Measurements from ENCODE around the gene SNX24. TPM values are rescaled to one million over a fixed set of nuclear protein-coding genes. Genes with fewer than 3 reads are reported as not detected.

The SNX24 gene
- total RNA-seq, 1 donor, result 26.5 TPM

DNA sequence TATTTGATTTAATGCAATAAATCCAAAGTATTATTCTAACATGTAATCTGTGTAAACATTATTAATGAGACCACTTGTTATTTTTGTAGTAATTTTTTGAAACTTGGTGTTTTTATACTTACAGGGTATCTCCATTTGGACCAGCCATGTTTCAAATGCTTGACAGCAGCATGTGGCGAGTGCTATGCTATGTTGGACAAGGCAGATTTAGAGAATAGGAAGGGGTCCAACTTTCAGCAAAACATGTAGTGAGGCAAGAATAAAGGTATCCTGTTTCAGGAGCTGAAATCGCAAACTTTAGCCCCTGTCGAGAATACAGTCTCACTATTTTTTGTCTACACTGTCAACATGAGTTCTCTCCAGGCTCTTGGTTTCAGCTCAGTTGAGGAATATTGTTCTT lies 33.7 kb downstream of the SNX24 start:
- TF ChIP-seq, protein P1, sequence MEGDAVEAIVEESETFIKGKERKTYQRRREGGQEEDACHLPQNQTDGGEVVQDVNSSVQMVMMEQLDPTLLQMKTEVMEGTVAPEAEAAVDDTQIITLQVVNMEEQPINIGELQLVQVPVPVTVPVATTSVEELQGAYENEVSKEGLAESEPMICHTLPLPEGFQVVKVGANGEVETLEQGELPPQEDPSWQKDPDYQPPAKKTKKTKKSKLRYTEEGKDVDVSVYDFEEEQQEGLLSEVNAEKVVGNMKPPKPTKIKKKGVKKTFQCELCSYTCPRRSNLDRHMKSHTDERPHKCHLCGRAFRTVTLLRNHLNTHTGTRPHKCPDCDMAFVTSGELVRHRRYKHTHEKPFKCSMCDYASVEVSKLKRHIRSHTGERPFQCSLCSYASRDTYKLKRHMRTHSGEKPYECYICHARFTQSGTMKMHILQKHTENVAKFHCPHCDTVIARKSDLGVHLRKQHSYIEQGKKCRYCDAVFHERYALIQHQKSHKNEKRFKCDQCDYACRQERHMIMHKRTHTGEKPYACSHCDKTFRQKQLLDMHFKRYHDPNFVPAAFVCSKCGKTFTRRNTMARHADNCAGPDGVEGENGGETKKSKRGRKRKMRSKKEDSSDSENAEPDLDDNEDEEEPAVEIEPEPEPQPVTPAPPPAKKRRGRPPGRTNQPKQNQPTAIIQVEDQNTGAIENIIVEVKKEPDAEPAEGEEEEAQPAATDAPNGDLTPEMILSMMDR (IDR thresholded peaks at IDR 0.05; ENCODE audit: insufficient read depth, low read length), result no peak
- H3K4me3 ChIP-seq (ENCODE audit: low read depth, low read length), result no peak overlapping the region
- no peak for DNase-seq (ENCODE audit: low read depth)

DNA sequence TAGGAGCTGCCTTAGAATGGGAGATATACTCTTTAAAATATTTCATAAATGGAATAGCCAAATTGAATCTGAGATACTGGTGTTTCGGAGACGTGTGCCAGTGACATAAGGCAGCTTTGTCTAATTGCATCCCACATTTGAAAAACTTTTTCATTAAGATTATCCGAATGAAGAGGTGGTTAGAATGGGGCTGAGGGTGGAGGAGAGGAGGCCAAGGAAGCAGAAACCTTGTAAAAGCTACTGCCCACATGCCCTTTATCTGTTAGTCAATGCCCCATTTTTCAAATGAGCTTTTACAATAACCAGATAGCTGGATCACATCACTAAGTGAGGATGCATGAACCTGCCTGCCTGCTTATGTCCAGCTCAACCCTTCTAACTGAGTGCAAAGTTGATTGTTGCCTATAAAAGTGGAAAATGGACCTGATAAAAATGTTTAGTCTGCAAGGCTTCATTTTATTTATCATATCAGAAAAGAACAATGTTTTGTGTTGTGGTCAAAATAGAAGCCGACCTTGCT lies 34.8 kb downstream of the SNX24 start:
- TF ChIP-seq, protein P1 (IDR thresholded peaks at IDR 0.05; ENCODE audit: insufficient read depth, low read length), result no peak
- DNase-seq (ENCODE audit: low read depth), result no peak

DNA sequence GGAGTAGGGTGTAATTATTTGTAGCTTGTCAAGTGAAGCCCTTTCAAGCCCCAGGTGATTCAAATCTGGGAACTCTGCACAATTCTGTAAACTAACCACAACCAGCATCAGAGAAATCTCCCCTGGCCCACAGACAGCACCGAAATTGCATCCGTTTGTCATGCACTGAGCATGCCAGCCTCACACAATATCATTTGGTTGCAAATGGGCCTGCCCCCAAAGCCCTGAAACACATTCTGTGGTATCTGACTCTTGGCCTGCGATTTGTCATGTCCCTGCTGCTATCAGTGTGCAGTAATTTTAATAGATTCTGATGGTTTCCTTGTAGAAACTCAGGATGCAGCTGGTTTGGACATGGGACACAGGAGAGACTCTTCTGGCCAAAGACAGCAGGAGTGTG lies 35.3 kb downstream of the SNX24 start:
- DNase-seq (ENCODE audit: low read depth), result peak; percentile 53
- TF ChIP-seq, protein P1 (IDR thresholded peaks at IDR 0.05; ENCODE audit: insufficient read depth, low read length), result no peak
- no peak overlapping the region for H3K4me3 ChIP-seq (ENCODE audit: low read depth, low read length)

More for the DNA sequence above, 34.8 kb downstream of the SNX24 start:
- no peak overlapping the region for H3K4me3 ChIP-seq (ENCODE audit: low read depth, low read length)

DNA sequence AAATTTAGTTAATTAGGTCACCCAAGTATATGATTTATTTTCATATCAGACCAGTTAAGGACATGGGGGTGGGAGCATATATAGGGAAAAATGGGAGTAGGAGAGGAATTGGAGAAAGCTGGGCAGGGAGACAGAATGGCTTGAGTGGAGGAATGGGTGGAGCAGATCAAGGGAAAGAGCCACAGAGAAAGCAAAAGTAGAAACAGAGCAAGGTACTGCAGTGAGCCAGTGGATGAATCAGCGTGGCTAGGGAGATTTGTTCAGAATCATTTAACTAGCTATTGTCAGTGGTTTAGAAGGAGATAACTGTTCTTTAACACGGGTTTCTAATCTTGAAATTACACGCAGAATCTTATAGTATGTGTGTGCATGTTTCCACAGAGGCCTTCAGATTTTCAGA lies 37.4 kb downstream of the SNX24 start:
- TF ChIP-seq, protein P1 (IDR thresholded peaks at IDR 0.05; ENCODE audit: insufficient read depth, low read length), result no peak
- no peak overlapping the region for H3K4me3 ChIP-seq (ENCODE audit: low read depth, low read length)
- peak; percentile 73 for DNase-seq (ENCODE audit: low read depth)

DNA sequence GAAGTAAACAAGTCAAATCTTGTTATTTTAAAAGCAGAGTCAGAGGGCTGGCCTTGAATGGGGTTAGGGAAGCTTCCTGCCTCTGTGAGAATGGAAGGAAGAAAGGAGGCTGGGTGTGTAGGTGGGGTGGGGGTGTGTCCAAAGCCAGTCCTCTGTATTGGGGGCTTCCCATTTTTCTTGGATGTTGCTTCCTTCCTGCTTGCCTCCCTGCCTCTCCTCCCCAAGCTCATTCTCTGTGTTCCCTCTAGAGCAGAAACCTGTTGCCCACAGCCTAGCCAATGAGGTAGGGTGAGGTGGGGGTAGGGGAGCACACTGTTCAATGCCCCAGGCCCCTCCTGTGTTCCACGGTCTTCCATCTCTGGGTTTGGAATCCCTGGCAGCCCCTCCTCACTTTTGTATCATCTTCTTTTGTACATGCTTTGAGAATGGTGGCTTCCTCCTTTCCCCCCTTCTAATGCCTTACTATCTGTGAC lies 39.7 kb downstream of the SNX24 start:
- TF ChIP-seq, protein P1 (IDR thresholded peaks at IDR 0.05; ENCODE audit: insufficient read depth, low read length), result no peak
- H3K4me3 ChIP-seq (ENCODE audit: low read depth, low read length), result no peak overlapping the region

DNA sequence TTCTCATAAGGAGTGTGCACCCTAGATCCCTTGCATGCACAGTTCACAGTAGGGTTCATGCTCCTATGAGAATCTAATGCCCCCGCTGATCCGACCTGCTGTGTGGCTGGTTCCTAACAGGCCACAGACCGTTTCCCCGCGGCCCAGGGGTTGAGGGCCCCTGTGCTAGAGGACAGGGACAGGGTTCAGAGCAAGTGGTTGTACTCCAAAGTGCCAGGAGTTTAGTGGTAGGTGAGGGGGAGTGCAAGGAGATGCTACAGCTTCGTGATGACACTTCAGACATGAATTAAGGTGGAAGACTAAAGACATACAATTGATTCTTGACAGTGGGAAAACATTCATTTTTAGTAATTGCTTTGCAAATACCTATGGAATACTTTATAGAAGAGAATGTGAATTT lies 40.5 kb downstream of the SNX24 start:
- no peak for DNase-seq (ENCODE audit: low read depth)
- TF ChIP-seq, protein P1 (IDR thresholded peaks at IDR 0.05; ENCODE audit: insufficient read depth, low read length), result no peak
- no peak overlapping the region for H3K4me3 ChIP-seq (ENCODE audit: low read depth, low read length)

More for the DNA sequence above, 39.7 kb downstream of the SNX24 start:
- no peak for DNase-seq (ENCODE audit: low read depth)

DNA sequence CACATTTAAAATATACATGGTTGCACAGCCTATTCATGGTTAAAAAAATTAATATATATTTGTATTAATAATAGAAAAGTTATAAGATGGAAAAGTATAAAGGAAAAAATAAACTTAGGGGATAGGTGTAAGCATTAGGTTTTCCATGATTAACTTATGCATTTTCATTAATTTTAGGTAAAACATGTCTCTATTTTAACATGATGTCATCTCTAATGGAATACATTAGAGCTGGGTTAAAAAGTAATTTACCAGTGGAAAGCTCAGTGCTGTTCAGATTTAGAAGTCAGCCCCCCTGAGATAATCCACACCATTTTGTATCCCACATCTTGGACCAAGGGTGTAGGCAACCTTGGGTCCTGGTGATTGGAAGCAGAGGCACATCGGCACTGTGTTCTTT lies 49.7 kb downstream of the SNX24 start:
- H3K4me3 ChIP-seq (ENCODE audit: low read depth, low read length), result no peak overlapping the region
- TF ChIP-seq, protein P1 (IDR thresholded peaks at IDR 0.05; ENCODE audit: insufficient read depth, low read length), result no peak
- no peak for DNase-seq (ENCODE audit: low read depth)
